Gastrocnemius medialis (tissue), 4 donors: Measurements from ENCODE around the gene ATXN1.
"Not testable (repeated sequence)": the region's sequence is repeated elsewhere in the genome, so short reads cannot be mapped to it uniquely, and the experiment has no call there.

ENCODE experiments used
- POLR2A ChIP-seq, 2 donors: fragments of 450-650 bp; IDR thresholded peaks; one replicate each; pipeline ENCODE4 v1.6.1; 2017; ENCODE audit warnings: antibody characterized with exemption in 2 of 2, mild to moderate bottlenecking in 2 of 2, moderate library complexity in 2 of 2
- TF ChIP-seq, protein P1 (sequence below), 5 experiments: fragments of 450-650 bp in 3 of 5; fragments of 200-600 bp in 2 of 5; sonication (generic) in 2 of 5; IDR thresholded peaks in 4 of 5; conservative IDR thresholded peaks in 1 of 5; 1 replicate in 4 of 5; 2 replicates in 1 of 5; pipeline ENCODE4 v1.5.1; 2016 to 2019; ENCODE audit warnings: antibody characterized with exemption in 5 of 5, mild to moderate bottlenecking in 3 of 5, moderate library complexity in 3 of 5

DNA sequence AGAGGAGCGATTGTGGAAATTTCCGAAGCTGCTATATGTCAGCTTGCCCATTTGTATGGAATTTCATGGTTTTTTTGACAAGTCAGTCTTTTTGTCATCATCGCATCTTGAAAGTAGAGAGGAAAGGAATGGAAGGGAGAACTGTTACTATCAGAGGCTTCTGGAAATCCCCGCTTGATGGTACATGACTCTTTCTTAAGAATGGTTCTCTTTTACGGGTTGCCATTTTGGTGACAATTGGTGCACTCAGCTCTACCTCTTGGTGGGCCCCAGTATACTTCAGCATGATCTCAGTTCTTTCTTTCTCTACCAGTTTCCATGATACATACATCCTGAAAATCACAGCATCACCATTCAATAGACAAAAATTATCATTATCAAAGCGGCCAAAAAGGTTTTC is 146.0 kb downstream of the ATXN1 start:
- TF ChIP-seq, protein P1, sequence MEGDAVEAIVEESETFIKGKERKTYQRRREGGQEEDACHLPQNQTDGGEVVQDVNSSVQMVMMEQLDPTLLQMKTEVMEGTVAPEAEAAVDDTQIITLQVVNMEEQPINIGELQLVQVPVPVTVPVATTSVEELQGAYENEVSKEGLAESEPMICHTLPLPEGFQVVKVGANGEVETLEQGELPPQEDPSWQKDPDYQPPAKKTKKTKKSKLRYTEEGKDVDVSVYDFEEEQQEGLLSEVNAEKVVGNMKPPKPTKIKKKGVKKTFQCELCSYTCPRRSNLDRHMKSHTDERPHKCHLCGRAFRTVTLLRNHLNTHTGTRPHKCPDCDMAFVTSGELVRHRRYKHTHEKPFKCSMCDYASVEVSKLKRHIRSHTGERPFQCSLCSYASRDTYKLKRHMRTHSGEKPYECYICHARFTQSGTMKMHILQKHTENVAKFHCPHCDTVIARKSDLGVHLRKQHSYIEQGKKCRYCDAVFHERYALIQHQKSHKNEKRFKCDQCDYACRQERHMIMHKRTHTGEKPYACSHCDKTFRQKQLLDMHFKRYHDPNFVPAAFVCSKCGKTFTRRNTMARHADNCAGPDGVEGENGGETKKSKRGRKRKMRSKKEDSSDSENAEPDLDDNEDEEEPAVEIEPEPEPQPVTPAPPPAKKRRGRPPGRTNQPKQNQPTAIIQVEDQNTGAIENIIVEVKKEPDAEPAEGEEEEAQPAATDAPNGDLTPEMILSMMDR (IDR thresholded peaks at IDR 0.05 in 4 of 5, conservative IDR thresholded peaks at IDR 0.05 in 1 of 5): not testable (repeated sequence)
- TF ChIP-seq POLR2A (IDR thresholded peaks at IDR 0.05): not testable (repeated sequence)
